HEK293 (cell line): ENCODE measurements around the gene TTLL12.

Experiments used
- CTCF ChIA-PET: fragments of 350-600 bp; formaldehyde crosslinking; extraction: SDS; loops from one replicate; lab custom pipeline; 2021; ENCODE audit warnings: antibody characterized with exemption; lab: Yijun Ruan, JAX
- POLR2A ChIA-PET: fragments of 300-600 bp; formaldehyde crosslinking; extraction: SDS; loops from one replicate; lab custom pipeline; 2020; ENCODE audit warnings: antibody characterized with exemption, inconsistent platforms; lab: Yijun Ruan, JAX
- H3K27ac ChIP-seq: fragments of 200-500 bp; sonication (Bioruptor generic); 2 replicates; pipeline ENCODE4 v1.5.1; 2014; ENCODE audit warnings: low read depth, low read length, control low read depth, inconsistent platforms; ENCODE audit errors: extremely low read depth
- H3K36me3 ChIP-seq, 2 experiments: fragments of 200-500 bp in 1 of 2; sonication (Bioruptor generic) in 1 of 2; 1 replicate in 1 of 2; 2 replicates in 1 of 2; pipeline ENCODE4 v1.5.1; 2014 to 2017; ENCODE audit warnings: inconsistent platforms in 2 of 2, low read length in 2 of 2; ENCODE audit not compliant: control insufficient read depth in 2 of 2, insufficient read depth in 1 of 2
- H3K4me1 ChIP-seq: fragments of 200-500 bp; sonication (Bioruptor generic); 2 replicates; pipeline ENCODE4 v1.5.1; 2014; ENCODE audit warnings: mild to moderate bottlenecking, low read length, inconsistent platforms; ENCODE audit not compliant: control insufficient read depth, insufficient read depth
- H3K4me3 ChIP-seq: 2 replicates; pipeline ENCODE4 v1.5.1; 2011; ENCODE audit warnings: low read depth, mild to moderate bottlenecking, control low read depth, low read length, moderate library complexity
- H3K9me3 ChIP-seq: fragments of 200-500 bp; sonication (Bioruptor generic); 2 replicates; pipeline ENCODE4 v1.5.1; 2014; ENCODE audit warnings: low read depth, low read length, inconsistent platforms; ENCODE audit not compliant: control insufficient read depth, insufficient read depth
- KLF8 ChIP-seq: fragments of 450-650 bp; formaldehyde crosslinking; IDR thresholded peaks from 2 replicates; pipeline ENCODE4 v1.5.1; 2016; ENCODE audit warnings: missing biosample characterization, missing genetic modification characterization
- PATZ1 ChIP-seq: fragments of 450-650 bp; formaldehyde crosslinking; IDR thresholded peaks from 2 replicates; pipeline ENCODE4 v1.5.1; 2016; ENCODE audit warnings: missing biosample characterization, missing genetic modification characterization
- PRDM6 ChIP-seq: fragments of 450-650 bp; formaldehyde crosslinking; IDR thresholded peaks from 2 replicates; pipeline ENCODE4 v1.5.1; 2017; ENCODE audit warnings: missing biosample characterization, missing genetic modification characterization
- RBAK ChIP-seq: fragments of 450-650 bp; formaldehyde crosslinking; IDR thresholded peaks from 2 replicates; pipeline ENCODE4 v1.5.1; 2016; ENCODE audit warnings: missing biosample characterization, missing genetic modification characterization
- SALL2 ChIP-seq: fragments of 450-650 bp; formaldehyde crosslinking; IDR thresholded peaks from 2 replicates; pipeline ENCODE4 v1.5.0; 2017; ENCODE audit warnings: missing biosample characterization, mild to moderate bottlenecking, missing genetic modification characterization, borderline replicate concordance
- SETDB1 ChIP-seq: IDR thresholded peaks from one replicate; pipeline ENCODE4 v1.6.1; 2017; ENCODE audit warnings: mild to moderate bottlenecking, low read length, moderate library complexity, mixed read lengths; ENCODE audit not compliant: insufficient read length
- ZBTB26 ChIP-seq: fragments of 450-650 bp; formaldehyde crosslinking; optimal IDR thresholded peaks from 2 replicates; pipeline ENCODE3; 2016; ENCODE audit warnings: missing biosample characterization, mild to moderate bottlenecking, missing genetic modification characterization
- ZBTB49 ChIP-seq: fragments of 450-650 bp; formaldehyde crosslinking; IDR thresholded peaks from 2 replicates; pipeline ENCODE4 v1.5.1; 2016; ENCODE audit warnings: missing biosample characterization, missing genetic modification characterization, low read depth
- ZFP69B ChIP-seq: fragments of 450-650 bp; formaldehyde crosslinking; IDR thresholded peaks from 2 replicates; pipeline ENCODE4 v1.5.1; 2016; ENCODE audit warnings: missing biosample characterization, missing genetic modification characterization
- ZIC2 ChIP-seq: fragments of 450-650 bp; formaldehyde crosslinking; IDR thresholded peaks from 2 replicates; pipeline ENCODE4 v1.5.1; 2016; ENCODE audit warnings: missing biosample characterization, missing genetic modification characterization
- ZNF132 ChIP-seq: fragments of 450-650 bp; formaldehyde crosslinking; IDR thresholded peaks from 2 replicates; pipeline ENCODE4 v1.5.1; 2017; ENCODE audit warnings: missing biosample characterization, missing genetic modification characterization, borderline replicate concordance
- ZNF157 ChIP-seq: fragments of 450-650 bp; formaldehyde crosslinking; IDR thresholded peaks from 2 replicates; pipeline ENCODE4 v1.5.1; 2016; ENCODE audit warnings: missing biosample characterization, missing genetic modification characterization
- ZNF202 ChIP-seq: fragments of 450-650 bp; formaldehyde crosslinking; IDR thresholded peaks from 2 replicates; pipeline ENCODE4 v1.5.1; 2016; ENCODE audit warnings: missing biosample characterization, missing genetic modification characterization, borderline replicate concordance
- ZNF302 ChIP-seq: fragments of 450-650 bp; formaldehyde crosslinking; IDR thresholded peaks from 2 replicates; pipeline ENCODE4 v1.5.1; 2016; ENCODE audit warnings: missing biosample characterization, missing genetic modification characterization, low read depth
- ZNF354C ChIP-seq: fragments of 450-650 bp; formaldehyde crosslinking; IDR thresholded peaks from 2 replicates; pipeline ENCODE4 v1.5.1; 2016; ENCODE audit warnings: missing biosample characterization, missing genetic modification characterization, low read depth, borderline replicate concordance
- ZNF391 ChIP-seq: fragments of 450-650 bp; formaldehyde crosslinking; IDR thresholded peaks from 2 replicates; pipeline ENCODE4 v1.5.1; 2016; ENCODE audit warnings: low read depth, missing biosample characterization, missing genetic modification characterization, borderline replicate concordance
- ZNF660 ChIP-seq: fragments of 450-650 bp; IDR thresholded peaks from 2 replicates; pipeline ENCODE4 v1.5.1; 2018; ENCODE audit warnings: missing biosample characterization, mild to moderate bottlenecking, missing genetic modification characterization
- ZNF747 ChIP-seq: fragments of 450-650 bp; formaldehyde crosslinking; IDR thresholded peaks from 2 replicates; pipeline ENCODE4 v1.5.1; 2016; ENCODE audit warnings: missing biosample characterization, missing genetic modification characterization
- ZSCAN23 ChIP-seq: fragments of 450-650 bp; formaldehyde crosslinking; IDR thresholded peaks from 2 replicates; pipeline ENCODE4 v1.5.1; 2016; ENCODE audit warnings: missing biosample characterization, missing genetic modification characterization
- ZSCAN5A ChIP-seq: fragments of 450-650 bp; formaldehyde crosslinking; IDR thresholded peaks from 2 replicates; pipeline ENCODE4 v1.5.1; 2016; ENCODE audit warnings: missing biosample characterization, missing genetic modification characterization
- TF ChIP-seq, protein P1 (sequence below): fragments of 450-650 bp; formaldehyde crosslinking; IDR thresholded peaks from 2 replicates; pipeline ENCODE4 v1.5.1; 2016; ENCODE audit warnings: missing biosample characterization, missing genetic modification characterization
- TF ChIP-seq, protein P2 (sequence below): fragments of 450-650 bp; formaldehyde crosslinking; IDR thresholded peaks from 2 replicates; pipeline ENCODE4 v1.5.1; 2016; ENCODE audit warnings: missing biosample characterization, missing genetic modification characterization

Gene TTLL12

DNA sequence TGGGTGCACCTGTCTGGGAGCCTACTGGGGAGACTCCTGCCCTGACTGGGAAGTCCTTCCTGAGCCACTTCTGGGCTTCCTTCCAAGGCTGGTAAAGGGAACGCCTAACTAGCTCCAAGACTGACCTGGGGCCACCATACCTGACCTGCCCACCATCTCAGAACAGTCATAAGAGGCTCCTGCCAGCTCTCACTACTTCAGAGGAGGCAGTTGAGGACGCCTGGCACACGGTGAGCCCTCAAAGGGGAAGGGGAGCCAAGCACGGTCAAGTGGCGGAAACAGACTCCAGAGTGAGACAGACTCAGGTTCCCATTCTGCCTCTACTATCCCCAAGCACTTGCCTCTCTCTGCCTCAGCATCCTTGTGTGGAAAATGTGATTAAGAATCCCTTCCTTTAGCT, 51.4 kb downstream of the TTLL12 start (continued):
- TF ChIP-seq ZNF747 (tag by site-specific recombination) (no peak), ZBTB26 (tag by site-specific recombination) (no peak), ZSCAN23 (tag by site-specific recombination) (no peak), SETDB1 (no peak), ZFP69B (tag by site-specific recombination) (no peak), KLF8 (no peak)
- TF ChIP-seq, protein P1, sequence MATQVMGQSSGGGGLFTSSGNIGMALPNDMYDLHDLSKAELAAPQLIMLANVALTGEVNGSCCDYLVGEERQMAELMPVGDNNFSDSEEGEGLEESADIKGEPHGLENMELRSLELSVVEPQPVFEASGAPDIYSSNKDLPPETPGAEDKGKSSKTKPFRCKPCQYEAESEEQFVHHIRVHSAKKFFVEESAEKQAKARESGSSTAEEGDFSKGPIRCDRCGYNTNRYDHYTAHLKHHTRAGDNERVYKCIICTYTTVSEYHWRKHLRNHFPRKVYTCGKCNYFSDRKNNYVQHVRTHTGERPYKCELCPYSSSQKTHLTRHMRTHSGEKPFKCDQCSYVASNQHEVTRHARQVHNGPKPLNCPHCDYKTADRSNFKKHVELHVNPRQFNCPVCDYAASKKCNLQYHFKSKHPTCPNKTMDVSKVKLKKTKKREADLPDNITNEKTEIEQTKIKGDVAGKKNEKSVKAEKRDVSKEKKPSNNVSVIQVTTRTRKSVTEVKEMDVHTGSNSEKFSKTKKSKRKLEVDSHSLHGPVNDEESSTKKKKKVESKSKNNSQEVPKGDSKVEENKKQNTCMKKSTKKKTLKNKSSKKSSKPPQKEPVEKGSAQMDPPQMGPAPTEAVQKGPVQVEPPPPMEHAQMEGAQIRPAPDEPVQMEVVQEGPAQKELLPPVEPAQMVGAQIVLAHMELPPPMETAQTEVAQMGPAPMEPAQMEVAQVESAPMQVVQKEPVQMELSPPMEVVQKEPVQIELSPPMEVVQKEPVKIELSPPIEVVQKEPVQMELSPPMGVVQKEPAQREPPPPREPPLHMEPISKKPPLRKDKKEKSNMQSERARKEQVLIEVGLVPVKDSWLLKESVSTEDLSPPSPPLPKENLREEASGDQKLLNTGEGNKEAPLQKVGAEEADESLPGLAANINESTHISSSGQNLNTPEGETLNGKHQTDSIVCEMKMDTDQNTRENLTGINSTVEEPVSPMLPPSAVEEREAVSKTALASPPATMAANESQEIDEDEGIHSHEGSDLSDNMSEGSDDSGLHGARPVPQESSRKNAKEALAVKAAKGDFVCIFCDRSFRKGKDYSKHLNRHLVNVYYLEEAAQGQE (tag by site-specific recombination), result no peak

GRCh38 chr22:43134553-43134952, 52.4 kb downstream of the TTLL12 start:
- peaks cover under 1% of the 10 kb centered on the region for H3K4me1 ChIP-seq
- TF ChIP-seq ZSCAN5A (tag by site-specific recombination), result no peak
- no peak for TF ChIP-seq ZNF660 (tag by site-specific recombination)
- TF ChIP-seq ZNF202 (tag by site-specific recombination), result no peak
- no peak for TF ChIP-seq PRDM6 (tag by site-specific recombination)
- TF ChIP-seq RBAK, result no peak
- no peak for TF ChIP-seq ZIC2 (tag by site-specific recombination)
- TF ChIP-seq ZNF302 (tag by site-specific recombination), result no peak
- TF ChIP-seq ZNF132, result no peak
- TF ChIP-seq, protein P2, sequence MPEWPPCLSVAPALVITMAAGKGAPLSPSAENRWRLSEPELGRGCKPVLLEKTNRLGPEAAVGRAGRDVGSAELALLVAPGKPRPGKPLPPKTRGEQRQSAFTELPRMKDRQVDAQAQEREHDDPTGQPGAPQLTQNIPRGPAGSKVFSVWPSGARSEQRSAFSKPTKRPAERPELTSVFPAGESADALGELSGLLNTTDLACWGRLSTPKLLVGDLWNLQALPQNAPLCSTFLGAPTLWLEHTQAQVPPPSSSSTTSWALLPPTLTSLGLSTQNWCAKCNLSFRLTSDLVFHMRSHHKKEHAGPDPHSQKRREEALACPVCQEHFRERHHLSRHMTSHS (tag by site-specific recombination), result no peak
- no peak for TF ChIP-seq ZNF354C
- no peak for TF ChIP-seq ZNF391 (tag by site-specific recombination)
- TF ChIP-seq PATZ1 (tag by site-specific recombination), result no peak
- TF ChIP-seq ZBTB49 (tag by site-specific recombination), result no peak
- no peak for TF ChIP-seq ZNF157 (tag by site-specific recombination)
- TF ChIP-seq SALL2, result no peak
- no peaks in the 10 kb centered on the region for H3K9me3 ChIP-seq
- H3K36me3 ChIP-seq, result peaks cover 46 to 87% of the 10 kb centered on the region in 2 experiments
- H3K27ac ChIP-seq, result no peak overlapping the region
- H3K4me3 ChIP-seq, result no peak overlapping the region
- ChIA-PET POLR2A (no interaction called here), CTCF (interaction anchor here (0.6 to 1.4 kb wide), 2 partner anchors 8 to 35 kb away, joined by 3 to 6 read pairs; no protein-coding TSS in a partner anchor)
